Measurements from ENCODE around the gene ATF3.
"Not testable (repeated sequence)": the region's sequence is repeated elsewhere in the genome, so short reads cannot be mapped to it uniquely, and the experiment has no call there.

ATF3 gene

DNA sequence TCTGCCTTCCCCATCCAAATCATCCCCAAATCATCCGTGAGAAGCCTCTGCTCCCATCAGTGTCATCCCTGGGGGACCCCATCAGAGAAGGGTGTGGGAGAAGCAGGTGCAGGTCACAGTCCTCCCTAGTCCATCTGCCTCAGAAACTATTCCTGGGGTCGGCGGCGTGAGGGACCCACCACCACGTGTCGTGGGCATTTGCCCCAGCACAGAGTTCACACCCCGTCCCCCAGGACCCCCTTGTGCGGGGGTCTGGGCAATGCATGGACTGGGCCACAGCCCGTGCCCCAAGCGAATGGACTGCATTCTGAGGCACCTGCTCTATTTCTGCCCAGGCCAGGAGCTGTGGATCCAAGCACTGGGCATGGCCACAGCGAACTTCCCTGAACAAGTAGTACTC, 38.4 kb downstream of the ATF3 start:
- in situ Hi-C loops (cut with HindIII; ENCODE audit: low sequenced_read_pairs): loop anchor here (5.0 kb wide), 1 partner anchor 95 kb away; no protein-coding TSS in a partner anchor

- in situ Hi-C loops (cut with HindIII; ENCODE audit: low sequenced_read_pairs): loop anchor here (5.0 kb wide), 1 partner anchor 94 kb away; no protein-coding TSS in a partner anchor
Measured at GRCh38 chr1:212648431-212648830, 39.9 kb downstream of the ATF3 start.

- in situ Hi-C loops (cut with HindIII; ENCODE audit: low sequenced_read_pairs): loop anchor here (5.0 kb wide), 1 partner anchor 93 kb away; no protein-coding TSS in a partner anchor
Measured at GRCh38 chr1:212649020-212649419, 40.5 kb downstream of the ATF3 start.

DNA sequence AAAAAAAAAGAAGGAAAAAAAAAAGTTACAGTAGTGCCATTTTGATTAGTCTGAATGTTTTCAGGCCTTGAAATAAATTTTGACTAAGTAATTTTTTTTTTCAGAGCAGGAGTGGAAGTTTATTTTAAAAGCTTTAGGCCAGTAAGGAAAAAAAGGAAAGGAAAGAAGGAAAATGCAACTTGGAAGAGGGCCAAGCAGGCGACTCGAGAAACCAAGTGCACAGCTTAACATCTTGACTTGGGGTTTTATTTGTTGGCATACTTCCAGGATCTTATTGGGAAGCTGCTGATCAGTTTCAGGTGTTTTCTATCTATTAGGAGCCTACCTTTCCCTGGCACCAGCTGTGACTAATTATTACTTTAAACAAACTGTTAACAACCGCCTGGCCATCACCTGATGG, 41.7 kb downstream of the ATF3 start:
- in situ Hi-C loops (cut with HindIII; ENCODE audit: low sequenced_read_pairs): no loop called here

DNA sequence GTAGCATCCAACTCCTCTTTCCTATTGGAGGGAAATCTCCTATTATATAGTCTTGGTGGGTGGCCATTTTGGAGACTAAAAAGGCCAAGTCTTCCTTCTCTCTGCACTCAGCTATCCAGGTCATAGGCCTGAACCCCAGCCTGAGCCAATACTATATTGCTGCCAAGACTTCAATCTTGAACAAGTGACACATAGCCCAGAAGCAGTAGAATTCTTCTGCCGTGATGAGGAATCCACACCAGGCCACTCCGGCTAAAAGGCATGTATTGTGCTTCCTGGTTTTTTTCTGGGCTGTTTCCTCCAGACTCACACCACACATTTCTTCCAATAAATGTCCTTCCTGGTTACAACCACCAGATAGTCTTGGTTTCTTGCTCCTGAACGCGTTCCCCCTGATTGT, 43.0 kb downstream of the ATF3 start:
- in situ Hi-C loops (cut with HindIII; ENCODE audit: low sequenced_read_pairs): no loop called here

DNA sequence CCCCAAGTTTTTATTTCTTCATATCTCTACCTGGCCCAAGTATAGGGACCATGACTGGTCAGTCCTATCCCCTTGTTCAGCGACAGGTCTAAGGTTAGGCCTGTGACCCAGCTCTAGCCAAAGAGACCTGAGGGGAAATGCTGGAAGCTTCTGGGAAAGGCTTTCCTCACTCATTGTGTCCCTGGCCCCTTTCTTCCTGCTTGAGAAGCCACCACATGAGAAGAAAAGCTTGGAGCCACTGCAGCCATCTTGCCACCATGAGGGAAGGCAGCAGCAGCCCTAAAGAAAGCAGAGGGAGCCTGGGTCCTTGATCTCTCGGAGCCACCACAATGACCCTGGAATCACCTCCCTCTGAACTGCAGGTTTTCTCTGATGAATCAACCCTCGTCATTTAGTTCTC, 43.4 kb downstream of the ATF3 start:
- in situ Hi-C loops (cut with HindIII; ENCODE audit: low sequenced_read_pairs): no loop called here

GRCh38 chr1:212652609-212653008, 44.0 kb downstream of the ATF3 start:
- in situ Hi-C loops (cut with HindIII; ENCODE audit: low sequenced_read_pairs): no loop called here

GRCh38 chr1:212655668-212656440, 47.3 kb downstream of the ATF3 start:
- in situ Hi-C loops (cut with HindIII; ENCODE audit: low sequenced_read_pairs): no loop called here

GRCh38 chr1:212656730-212657129, 48.2 kb downstream of the ATF3 start:
- in situ Hi-C loops (cut with HindIII; ENCODE audit: low sequenced_read_pairs): no loop called here

DNA sequence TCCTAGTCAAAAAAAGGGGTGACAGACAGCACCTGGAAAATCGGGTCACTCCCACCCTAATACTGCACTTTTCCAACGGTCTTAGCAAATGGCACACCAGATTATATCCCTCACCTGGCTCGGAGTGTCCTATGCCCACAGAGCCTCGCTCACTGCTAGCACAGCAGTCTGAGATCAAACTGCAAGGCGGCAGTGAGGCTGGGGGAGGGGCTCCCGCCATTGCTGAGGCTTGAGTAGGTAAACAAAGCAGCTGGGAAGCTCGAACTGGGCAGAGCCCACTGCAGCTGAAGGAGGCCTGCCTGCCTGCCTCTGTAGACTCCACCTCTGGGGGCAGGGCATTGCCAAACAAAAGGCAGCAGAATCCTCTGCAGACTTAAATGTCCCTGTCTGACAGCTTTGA, 49.7 kb downstream of the ATF3 start:
- in situ Hi-C loops (cut with HindIII; ENCODE audit: low sequenced_read_pairs): not testable (repeated sequence)

GRCh38 chr1:212664409-212665199, 56.0 kb downstream of the ATF3 start:
- in situ Hi-C loops (cut with HindIII; ENCODE audit: low sequenced_read_pairs): no loop called here

GRCh38 chr1:212665241-212666115, 56.9 kb downstream of the ATF3 start:
- in situ Hi-C loops (cut with HindIII; ENCODE audit: low sequenced_read_pairs): no loop called here

GRCh38 chr1:212666116-212666775, 57.7 kb downstream of the ATF3 start:
- in situ Hi-C loops (cut with HindIII; ENCODE audit: low sequenced_read_pairs): no loop called here

GRCh38 chr1:212667223-212668139, 58.9 kb downstream of the ATF3 start:
- in situ Hi-C loops (cut with HindIII; ENCODE audit: low sequenced_read_pairs): no loop called here

DNA sequence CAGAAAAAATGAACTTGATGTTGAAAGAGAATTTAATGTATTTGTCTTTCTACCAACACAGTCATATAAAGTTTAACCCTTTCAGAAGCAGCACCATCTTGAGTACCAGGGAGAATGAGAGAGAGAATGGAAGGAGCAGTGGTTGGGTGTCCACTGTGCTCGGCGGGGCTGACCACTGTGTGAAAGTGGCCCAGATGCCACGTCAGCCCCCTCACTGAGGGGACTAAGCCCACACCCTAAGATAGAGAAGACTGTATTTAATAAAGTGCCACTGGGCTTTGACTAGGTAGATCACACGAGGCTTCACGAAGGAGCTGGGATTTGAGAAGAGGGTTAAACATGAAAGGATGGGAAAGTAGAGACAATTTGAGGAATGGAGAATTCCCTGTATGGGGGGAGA, 59.9 kb downstream of the ATF3 start:
- in situ Hi-C loops (cut with HindIII; ENCODE audit: low sequenced_read_pairs): no loop called here

DNA sequence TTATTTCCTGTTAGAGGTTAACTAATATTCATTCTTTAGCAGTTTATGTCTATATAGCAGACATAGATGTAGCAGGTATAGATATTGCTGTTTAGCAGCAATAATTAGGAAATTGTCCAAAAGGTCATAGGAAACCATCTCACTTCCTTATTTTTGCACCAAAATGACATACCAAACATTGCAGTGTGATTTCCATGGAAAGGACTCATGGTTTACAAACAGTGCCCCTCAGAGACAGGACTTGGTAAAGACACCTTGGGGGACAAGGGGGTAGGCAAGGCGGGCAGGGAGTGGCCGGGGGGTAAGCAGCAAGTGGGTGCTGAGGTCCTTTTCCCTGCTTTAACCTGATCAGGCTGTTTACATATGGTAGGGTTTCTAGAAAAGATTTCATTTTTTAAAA, 60.5 kb downstream of the ATF3 start:
- in situ Hi-C loops (cut with HindIII; ENCODE audit: low sequenced_read_pairs): no loop called here

GRCh38 chr1:212669600-212669999, 61.0 kb downstream of the ATF3 start:
- in situ Hi-C loops (cut with HindIII; ENCODE audit: low sequenced_read_pairs): no loop called here

GRCh38 chr1:212670301-212670700, 61.7 kb downstream of the ATF3 start:
- in situ Hi-C loops (cut with HindIII; ENCODE audit: low sequenced_read_pairs): no loop called here

Measured in endothelial cell of hepatic sinusoid (primary cell).